ENCODE results near the gene NASP.

DNA sequence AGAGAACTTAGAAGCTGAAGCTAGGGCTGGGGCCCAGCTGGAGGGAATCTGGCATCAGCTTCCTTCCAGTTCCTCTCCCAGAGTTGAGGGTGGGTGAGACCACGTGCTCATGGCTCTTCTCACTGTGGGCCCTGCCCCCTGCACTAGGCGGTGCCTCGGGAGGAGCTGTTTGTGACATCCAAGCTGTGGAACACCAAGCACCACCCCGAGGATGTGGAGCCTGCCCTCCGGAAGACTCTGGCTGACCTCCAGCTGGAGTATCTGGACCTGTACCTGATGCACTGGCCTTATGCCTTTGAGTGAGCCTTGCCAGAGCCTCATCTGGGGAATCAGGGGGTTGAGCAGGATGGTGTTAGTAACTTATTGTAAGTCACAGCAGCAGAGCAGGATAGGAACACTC is 17.1 kb upstream of the NASP start:
- no peak for TF ChIP-seq POLR2A (IDR thresholded peaks at IDR 0.05)
- no peak for TF ChIP-seq CTCF (IDR thresholded peaks at IDR 0.05 in 8 of 11, conservative IDR thresholded peaks at IDR 0.05 in 3 of 11)

All from spleen (tissue), 7 donors.